Mesodermal cell (in vitro differentiated cells): Measurements from ENCODE around the gene NRM.
A peak's percentile ranks its signal among the peaks of the same experiment; 100 is the strongest.

Experiments
- H3K27ac ChIP-seq: 2 replicates; pipeline ENCODE4 v1.7.0; 2013; ENCODE audit warnings: mild to moderate bottlenecking, low read depth, low read length, moderate library complexity; ENCODE audit not compliant: severe bottlenecking
- H3K36me3 ChIP-seq: 2 replicates; pipeline ENCODE4 v1.7.1; 2013; ENCODE audit warnings: mild to moderate bottlenecking, low read length, moderate library complexity; ENCODE audit not compliant: control insufficient read depth, insufficient read depth
- H3K4me1 ChIP-seq: one replicate; pipeline ENCODE4 v1.7.1; 2013; ENCODE audit warnings: mild to moderate bottlenecking, low read length; ENCODE audit not compliant: insufficient read depth, control insufficient read depth, poor library complexity, severe bottlenecking
- H3K4me3 ChIP-seq: 2 replicates; pipeline ENCODE4 v1.7.0; 2013; ENCODE audit warnings: low read length, control low read depth, mild to moderate bottlenecking; ENCODE audit not compliant: insufficient read depth, poor library complexity, severe bottlenecking; ENCODE audit errors: extremely low read depth
- H3K9me3 ChIP-seq: 2 replicates; pipeline ENCODE4 v1.7.1; 2013; ENCODE audit warnings: mild to moderate bottlenecking, low read length, moderate library complexity; ENCODE audit not compliant: control insufficient read depth
- WGBS, 2 experiments: methylation state at CpG; one replicate each; pipeline ENCODE4 v1.1.5; 2013; ENCODE audit warnings: missing lambda C conversion rate in 2 of 2; ENCODE audit not compliant: insufficient coverage in 2 of 2; 5-methylcytosine and 5-hydroxymethylcytosine counted together

The NRM gene

GRCh38 chr6:30707281-30707850 is 16.6 kb upstream of the NRM start:
- 91 to 92% methylated on average over 6 of the region's 6 CpGs for WGBS, 2 experiments
- H3K36me3 ChIP-seq, result peaks cover 91% of the 10 kb centered on the region
- no peak overlapping the region for H3K27ac ChIP-seq

GRCh38 chr6:30705620-30706019 is 14.8 kb upstream of the NRM start:
- Histone ChIP-seq H3K36me3 (peaks cover 85% of the 10 kb centered on the region), H3K27ac (no peak overlapping the region), H3K4me1 (no peaks in the 10 kb centered on the region), H3K4me3 (no peak overlapping the region), H3K9me3 (no peaks in the 10 kb centered on the region)
- 91 to 96% methylated on average over 4 of the region's 4 CpGs for WGBS, 2 experiments

More at GRCh38 chr6:30707281-30707850, 16.6 kb upstream of the NRM start:
- no peaks in the 10 kb centered on the region for H3K9me3 ChIP-seq
- no peak overlapping the region for H3K4me3 ChIP-seq
- H3K4me1 ChIP-seq, result no peaks in the 10 kb centered on the region

GRCh38 chr6:30703821-30704220 is 13.0 kb upstream of the NRM start:
- 76 to 93% methylated on average over 4 of the region's 4 CpGs for WGBS, 2 experiments
- Histone ChIP-seq H3K4me3 (no peak overlapping the region), H3K4me1 (no peaks in the 10 kb centered on the region), H3K36me3 (peaks cover 89% of the 10 kb centered on the region), H3K9me3 (no peaks in the 10 kb centered on the region), H3K27ac (no peak overlapping the region)

GRCh38 chr6:30703011-30703410 is 12.2 kb upstream of the NRM start:
- H3K4me3 ChIP-seq, result no peak overlapping the region
- H3K36me3 ChIP-seq, result peaks cover 84% of the 10 kb centered on the region
- no peak overlapping the region for H3K27ac ChIP-seq
- 97 to 98% methylated on average over 7 to 9 of the region's 10 CpGs for WGBS, 2 experiments
- no peaks in the 10 kb centered on the region for H3K9me3 ChIP-seq
- H3K4me1 ChIP-seq, result no peaks in the 10 kb centered on the region

- Histone ChIP-seq H3K4me3 (no peak overlapping the region), H3K4me1 (no peaks in the 10 kb centered on the region), H3K9me3 (no peaks in the 10 kb centered on the region), H3K27ac (no peak overlapping the region), H3K36me3 (peaks cover 62% of the 10 kb centered on the region)
- WGBS, 2 experiments, result 50 to 60% methylated on average over 2 of the region's 4 CpGs
Measured at GRCh38 chr6:30700340-30700739, 9.6 kb upstream of the NRM start.

GRCh38 chr6:30696432-30696831 is 5.6 kb upstream of the NRM start:
- Histone ChIP-seq H3K27ac (no peak overlapping the region), H3K36me3 (peaks cover 26% of the 10 kb centered on the region), H3K4me3 (no peak overlapping the region), H3K9me3 (no peaks in the 10 kb centered on the region), H3K4me1 (peaks cover 3% of the 10 kb centered on the region)
- WGBS, 2 experiments, result 96% methylated on average over 4 to 5 of the region's 5 CpGs

- Histone ChIP-seq H3K9me3 (no peaks in the 10 kb centered on the region), H3K4me1 (peaks cover 27% of the 10 kb centered on the region), H3K4me3 (peak overlapping the region; percentile 68), H3K27ac (peak overlapping the region; percentile 87), H3K36me3 (peaks cover 12% of the 10 kb centered on the region)
- 32 to 50% methylated on average over 2 to 3 of the region's 8 CpGs for WGBS, 2 experiments
Measured at GRCh38 chr6:30691208-30691847, 544 bp upstream of the NRM start.

GRCh38 chr6:30689985-30690384 is 799 bp downstream of the NRM start:
- peak overlapping the region; percentile 79 for H3K27ac ChIP-seq
- 38 to 75% methylated on average over 2 of the region's 4 CpGs for WGBS, 2 experiments

GRCh38 chr6:30689022-30689865 is 1.5 kb downstream of the NRM start:
- H3K27ac ChIP-seq, result no peak overlapping the region
- WGBS, 2 experiments, result 95 to 99% methylated on average over 6 to 8 of the region's 11 CpGs
- H3K9me3 ChIP-seq, result no peaks in the 10 kb centered on the region
- H3K36me3 ChIP-seq, result peaks cover 18% of the 10 kb centered on the region
- H3K4me3 ChIP-seq, result peak overlapping the region; percentile 68
- peaks cover 27% of the 10 kb centered on the region for H3K4me1 ChIP-seq

More at GRCh38 chr6:30689985-30690384, 799 bp downstream of the NRM start:
- Histone ChIP-seq H3K36me3 (peaks cover 14% of the 10 kb centered on the region), H3K4me1 (peaks cover 27% of the 10 kb centered on the region), H3K9me3 (no peaks in the 10 kb centered on the region), H3K4me3 (peak overlapping the region; percentile 68)

- WGBS, 2 experiments, result 87 to 98% methylated on average over 3 to 6 of the region's 9 CpGs
- no peak overlapping the region for H3K27ac ChIP-seq
- H3K4me3 ChIP-seq, result no peak overlapping the region
- H3K36me3 ChIP-seq, result peaks cover 24% of the 10 kb centered on the region
- H3K9me3 ChIP-seq, result no peaks in the 10 kb centered on the region
- peaks cover 27% of the 10 kb centered on the region for H3K4me1 ChIP-seq
Measured at GRCh38 chr6:30688569-30688968, 2.2 kb downstream of the NRM start.
